Central memory CD4-positive, alpha-beta T cell (primary cell): ENCODE results near the gene DALRD3.

ENCODE experiments used
- DNase-seq: peaks from one replicate; pipeline ENCODE4 v3.0.0; 2022

The DALRD3 gene

DNA sequence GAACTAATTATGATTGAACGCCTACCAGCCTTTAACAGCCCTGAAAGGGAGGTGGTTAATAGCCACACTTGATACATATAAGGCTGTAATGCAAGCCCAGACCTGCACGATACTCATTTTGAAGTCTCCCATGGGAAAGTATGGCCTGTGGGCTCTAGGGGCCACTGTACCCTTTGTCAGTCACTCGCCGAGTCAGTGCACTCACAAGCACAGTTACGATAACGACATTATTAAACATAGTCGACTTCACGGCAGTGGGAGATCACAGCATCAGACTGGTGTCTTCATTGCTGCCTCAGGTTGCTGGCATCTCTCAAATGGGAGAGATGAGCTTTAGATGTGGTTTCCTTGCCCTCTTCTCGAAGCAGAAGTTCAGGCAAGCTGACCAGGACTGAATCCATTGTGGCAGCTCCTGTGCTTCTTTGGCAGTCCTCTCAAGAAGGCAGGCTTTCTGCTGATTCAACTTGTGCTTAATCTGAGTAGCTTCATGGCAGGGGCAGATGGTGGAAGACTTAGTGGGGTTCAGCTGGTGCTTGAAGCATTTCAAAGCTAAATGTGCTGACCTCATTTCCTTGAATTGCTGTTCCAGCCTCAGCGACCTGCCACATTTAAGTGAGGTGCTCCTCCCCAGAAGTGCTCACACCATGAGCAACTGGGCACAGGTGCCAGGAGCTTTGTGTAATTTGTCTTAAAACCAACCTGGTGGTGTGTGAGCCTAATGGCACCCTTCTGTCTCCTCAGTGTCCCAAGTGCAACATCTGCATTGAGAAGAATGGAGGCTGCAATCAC is 44.1 kb downstream of the DALRD3 start:
- no peak for DNase-seq

DNA sequence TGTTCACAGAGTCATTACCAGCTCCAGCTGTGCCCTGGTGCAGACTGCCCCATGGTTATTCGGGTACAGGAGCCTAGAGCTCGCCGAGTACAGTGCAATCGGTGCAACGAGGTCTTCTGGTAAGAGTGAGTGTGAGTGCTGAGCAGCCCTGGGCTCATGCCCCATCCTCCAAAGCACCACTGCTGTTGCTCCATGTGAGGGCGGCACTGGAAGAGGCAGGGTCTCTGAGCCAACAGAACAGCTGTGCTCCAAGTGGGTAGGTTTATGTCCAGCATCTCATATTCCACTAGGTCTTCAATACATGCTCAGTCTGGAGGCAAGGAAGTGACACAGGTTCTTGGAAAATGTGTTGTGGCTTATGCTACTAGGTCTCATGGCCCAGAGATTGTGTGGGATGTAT is 47.8 kb downstream of the DALRD3 start:
- DNase-seq, result no peak

DNA sequence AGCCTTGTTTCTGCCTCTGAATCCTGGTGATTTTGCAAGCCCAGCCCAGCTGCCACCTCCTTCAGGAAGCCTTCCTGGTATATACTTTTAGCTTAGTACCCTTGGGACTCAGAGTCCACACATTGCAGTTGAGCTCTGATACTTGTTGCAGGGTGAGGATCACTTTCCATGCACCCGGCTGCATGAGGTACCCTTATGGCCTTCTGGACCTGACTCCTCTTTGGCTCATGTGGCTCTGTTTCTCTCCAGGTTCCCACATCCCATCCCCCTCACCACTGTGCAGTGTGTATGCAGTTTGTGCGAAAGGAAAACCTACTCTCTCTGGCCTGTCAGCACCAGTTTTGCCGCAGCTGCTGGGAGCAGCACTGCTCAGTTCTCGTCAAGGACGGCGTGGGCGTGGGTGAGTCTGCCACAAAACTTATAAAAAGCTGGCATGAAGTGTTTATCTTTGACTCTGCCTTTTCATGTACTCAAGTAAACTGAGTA is 51.5 kb downstream of the DALRD3 start:
- DNase-seq, result no peak

GRCh38 chr3:48966367-48966766 is 52.0 kb downstream of the DALRD3 start:
- DNase-seq, result no peak
